Measurements from ENCODE around the gene KRTAP10-4.
"Not testable (repeated sequence)": the region's sequence is repeated elsewhere in the genome, so short reads cannot be mapped to it uniquely, and the experiment has no call there.

KRTAP10-4 gene

GRCh38 chr21:44599264-44600029 lies 25.9 kb downstream of the KRTAP10-4 start:
- TF ChIP-seq FOXP2 (optimal IDR thresholded peaks at IDR 0.05; ENCODE audit: borderline replicate concordance, extremely low read depth, extremely low read length, insufficient read depth) (no peak), REST (IDR thresholded peaks at IDR 0.05; ENCODE audit: insufficient read depth in 1 of 2, low read depth in 2 of 2, low read length in 2 of 2) (no peak), POLR2AphosphoS5 (IDR thresholded peaks at IDR 0.05; ENCODE audit: low read depth, low read length) (no peak), SIN3A (IDR thresholded peaks at IDR 0.05; ENCODE audit: borderline replicate concordance, insufficient read depth, low read length) (no peak), TAF1 (IDR thresholded peaks at IDR 0.05; ENCODE audit: borderline replicate concordance, insufficient read depth, low read length) (no peak)

- TF ChIP-seq POLR2AphosphoS5 (IDR thresholded peaks at IDR 0.05; ENCODE audit: low read depth, low read length); TAF1 (IDR thresholded peaks at IDR 0.05; ENCODE audit: borderline replicate concordance, insufficient read depth, low read length); SIN3A (IDR thresholded peaks at IDR 0.05; ENCODE audit: borderline replicate concordance, insufficient read depth, low read length): not testable (repeated sequence)
Measured at GRCh38 chr21:44600118-44600978, 26.8 kb downstream of the KRTAP10-4 start, which contains the start of gene KRTAP10-7. TSS of gene KRTAP10-7 (plus strand) at chr21:44600597. CDS start at chr21:44600622, 25 bp downstream.

- no peak for TF ChIP-seq POLR2AphosphoS5 (IDR thresholded peaks at IDR 0.05; ENCODE audit: low read depth, low read length)
Measured at GRCh38 chr21:44601596-44602462, 28.3 kb downstream of the KRTAP10-4 start.

GRCh38 chr21:44602463-44602850 lies 28.9 kb downstream of the KRTAP10-4 start:
- no peak for TF ChIP-seq TAF1 (IDR thresholded peaks at IDR 0.05; ENCODE audit: borderline replicate concordance, insufficient read depth, low read length)

GRCh38 chr21:44603109-44603875 lies 29.8 kb downstream of the KRTAP10-4 start:
- TF ChIP-seq FOXP2 (optimal IDR thresholded peaks at IDR 0.05; ENCODE audit: borderline replicate concordance, extremely low read depth, extremely low read length, insufficient read depth) (no peak), TAF1 (IDR thresholded peaks at IDR 0.05; ENCODE audit: borderline replicate concordance, insufficient read depth, low read length) (no peak), SIN3A (IDR thresholded peaks at IDR 0.05; ENCODE audit: borderline replicate concordance, insufficient read depth, low read length) (no peak), POLR2AphosphoS5 (IDR thresholded peaks at IDR 0.05; ENCODE audit: low read depth, low read length) (no peak), REST (IDR thresholded peaks at IDR 0.05; ENCODE audit: insufficient read depth in 1 of 2, low read depth in 2 of 2, low read length in 2 of 2) (no peak)

- TF ChIP-seq REST (IDR thresholded peaks at IDR 0.05; ENCODE audit: insufficient read depth in 1 of 2, low read depth in 2 of 2, low read length in 2 of 2), result no peak
- TF ChIP-seq POLR2AphosphoS5 (IDR thresholded peaks at IDR 0.05; ENCODE audit: low read depth, low read length), result no peak
- TF ChIP-seq TAF1 (IDR thresholded peaks at IDR 0.05; ENCODE audit: borderline replicate concordance, insufficient read depth, low read length), result no peak
- no peak for TF ChIP-seq SIN3A (IDR thresholded peaks at IDR 0.05; ENCODE audit: borderline replicate concordance, insufficient read depth, low read length)
- TF ChIP-seq FOXP2 (optimal IDR thresholded peaks at IDR 0.05; ENCODE audit: borderline replicate concordance, extremely low read depth, extremely low read length, insufficient read depth), result no peak
Measured at GRCh38 chr21:44603911-44604310, 30.4 kb downstream of the KRTAP10-4 start.
